ENCODE measurements around the gene PLCB2.

Gene PLCB2

DNA sequence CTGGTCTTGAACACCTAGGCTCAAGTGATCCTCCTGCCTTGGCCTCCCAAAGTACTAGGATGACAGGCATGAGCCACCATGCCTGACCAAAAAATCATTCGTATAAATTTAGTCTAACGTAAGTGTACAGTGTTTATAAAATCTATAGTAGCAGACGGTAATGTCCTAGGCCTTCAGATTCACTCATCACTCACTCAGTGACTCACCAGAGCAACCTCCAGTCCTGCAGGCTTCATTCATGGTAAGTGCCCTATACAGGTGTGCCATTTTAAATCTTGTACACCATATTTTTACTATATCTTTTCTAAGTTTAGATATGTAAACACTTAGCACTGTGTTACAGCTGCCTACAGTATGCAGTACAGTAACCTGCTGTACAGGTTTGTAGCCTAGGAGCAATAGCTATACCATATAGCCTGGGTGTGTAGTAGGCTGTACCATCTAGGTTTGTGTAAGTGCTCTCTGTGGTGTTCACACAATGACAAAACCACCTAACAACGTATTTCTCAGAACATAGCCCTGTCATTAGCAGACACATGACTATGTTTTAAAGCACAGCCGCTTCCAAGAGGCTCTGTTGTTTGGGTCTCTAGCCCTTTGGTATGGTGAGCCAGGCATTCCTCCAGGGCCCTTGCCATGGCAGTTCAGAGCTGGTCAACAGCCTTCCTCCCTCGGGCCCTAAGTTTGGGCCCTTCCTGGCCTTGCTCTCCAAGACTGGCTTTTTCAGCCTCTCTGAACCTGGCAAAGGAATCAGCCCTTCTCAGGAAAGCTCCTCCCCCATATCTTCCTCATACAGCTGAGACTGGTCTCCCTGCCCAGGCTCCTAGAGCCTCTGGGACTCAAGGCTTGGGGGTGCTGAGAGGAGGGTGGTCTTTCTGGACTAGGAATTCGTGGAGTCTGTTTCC lies 34.9 kb upstream of the PLCB2 start:
- no peak for DNase-seq

DNA sequence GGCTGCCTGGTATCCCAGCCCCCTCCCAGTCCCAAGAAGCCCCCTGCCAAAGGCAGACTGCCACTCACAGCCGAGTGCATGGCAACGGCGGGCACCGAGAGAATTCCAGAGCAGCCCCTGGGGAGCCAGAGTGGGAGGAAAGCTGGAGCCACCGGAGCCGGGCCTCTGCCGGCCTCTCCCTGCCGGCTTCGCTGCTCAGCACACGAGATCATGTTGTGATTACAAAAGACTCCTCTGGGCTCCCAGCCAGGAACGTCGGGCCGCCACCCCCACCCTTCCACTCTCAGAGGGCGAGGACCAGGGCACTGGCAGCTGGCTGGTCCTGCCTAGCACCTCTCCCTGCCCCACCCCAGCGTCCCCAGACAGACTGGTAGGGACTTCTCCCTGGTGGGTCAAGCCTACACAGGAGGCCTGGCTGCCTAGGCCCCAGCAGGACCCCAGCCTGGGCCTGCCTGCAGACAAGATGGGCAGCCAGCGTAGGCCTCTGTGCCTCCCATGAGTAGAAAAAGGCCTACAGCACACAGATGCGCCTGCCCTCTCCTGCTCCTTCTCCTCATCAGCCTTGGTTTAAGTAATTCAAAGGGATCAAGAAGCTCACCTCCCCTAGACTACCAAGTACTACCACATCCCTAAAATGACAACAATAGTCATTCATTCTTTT lies 33.1 kb upstream of the PLCB2 start, which contains the start of gene CCDC9B:
TSS of gene CCDC9B (minus strand) at position 200 of the 661 bp plus-strand sequence. CDS start at position 80, 120 bp downstream.
- peak; percentile 70 for DNase-seq

DNA sequence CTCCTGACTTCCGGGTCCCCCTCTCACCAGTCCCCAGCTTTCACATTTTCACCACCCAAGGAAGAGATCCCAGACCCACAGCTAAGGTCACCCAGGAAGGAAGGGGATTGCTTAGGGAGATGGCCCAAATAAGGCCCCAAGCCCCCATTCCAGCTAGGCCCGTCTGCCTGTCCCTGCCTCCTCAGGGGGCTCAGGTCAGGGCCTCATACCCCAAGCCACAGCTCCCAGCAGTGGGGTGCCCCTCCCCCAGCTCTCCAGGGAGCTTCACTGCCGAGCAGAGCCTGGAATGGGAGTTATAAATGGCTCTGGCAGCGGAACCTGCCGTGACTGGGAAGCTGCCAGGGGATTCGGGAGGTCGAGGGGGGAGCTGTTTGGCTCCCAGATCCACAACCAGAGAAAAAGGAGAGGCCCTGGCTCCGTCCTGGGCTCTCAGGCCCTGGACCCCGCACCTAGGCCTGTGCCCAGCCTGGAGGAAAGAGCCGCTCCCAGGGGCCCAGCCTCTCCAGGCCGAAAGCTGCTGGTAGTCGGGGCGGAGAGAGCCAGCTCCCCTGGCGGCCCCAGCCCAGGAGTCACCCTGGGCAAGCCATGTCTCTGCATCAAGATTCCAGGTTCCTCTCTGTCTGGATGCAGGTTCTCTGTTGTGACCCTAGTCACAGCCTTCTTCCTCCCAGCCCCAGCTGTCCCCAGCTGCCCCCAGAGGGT lies 32.5 kb upstream of the PLCB2 start:
- peak; percentile 75 for DNase-seq

DNA sequence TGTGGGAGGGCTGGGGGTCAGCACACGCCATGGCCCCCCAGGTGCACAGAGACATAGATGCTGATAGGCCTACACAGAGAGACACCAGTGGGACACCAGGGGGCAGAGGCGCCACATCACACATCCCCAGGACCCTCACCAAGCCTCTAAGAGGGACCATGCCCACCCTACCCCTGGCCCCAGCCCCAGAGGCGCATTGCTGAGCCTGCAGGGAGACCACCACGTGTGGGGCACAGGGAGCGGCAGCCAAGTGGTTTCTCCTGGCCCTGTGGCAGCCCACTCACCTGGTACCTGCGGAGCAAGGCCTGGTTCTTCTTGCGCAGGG lies 31.8 kb upstream of the PLCB2 start:
- DNase-seq: no peak

DNA sequence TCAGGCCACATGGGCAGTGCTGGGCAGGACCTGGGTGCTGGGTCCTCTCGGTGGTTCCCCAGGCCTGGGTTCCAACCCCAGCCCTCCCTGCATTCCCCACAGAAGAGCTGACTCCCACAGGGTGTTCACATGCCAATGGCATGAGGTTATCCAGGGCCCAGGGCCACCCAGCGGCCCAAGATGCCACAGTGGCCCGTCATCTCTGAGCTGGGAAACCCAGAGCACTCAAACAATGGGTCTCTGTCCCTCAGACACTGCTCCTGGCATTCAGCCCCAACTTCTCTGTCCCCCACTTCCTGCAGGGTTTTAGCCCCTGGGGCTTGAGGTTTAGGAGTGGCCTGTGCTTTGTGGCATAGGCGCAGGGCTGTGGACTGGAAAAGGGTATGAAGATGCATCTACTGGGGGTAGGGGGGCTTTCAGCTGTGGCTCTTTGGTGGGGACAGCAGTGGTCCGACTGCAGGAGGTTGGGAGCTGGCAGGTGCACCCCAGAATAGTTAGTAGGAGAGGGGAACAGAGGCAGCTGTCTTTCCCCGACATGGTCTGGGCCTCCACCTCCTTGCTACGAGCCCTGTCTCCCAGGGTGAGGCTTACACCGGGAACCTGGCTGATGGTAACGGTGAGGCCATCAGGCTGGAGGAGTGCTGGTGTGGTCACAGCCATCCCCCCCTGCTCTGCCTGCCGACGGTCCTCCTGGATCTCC lies 31.3 kb upstream of the PLCB2 start:
- DNase-seq: no peak

DNA sequence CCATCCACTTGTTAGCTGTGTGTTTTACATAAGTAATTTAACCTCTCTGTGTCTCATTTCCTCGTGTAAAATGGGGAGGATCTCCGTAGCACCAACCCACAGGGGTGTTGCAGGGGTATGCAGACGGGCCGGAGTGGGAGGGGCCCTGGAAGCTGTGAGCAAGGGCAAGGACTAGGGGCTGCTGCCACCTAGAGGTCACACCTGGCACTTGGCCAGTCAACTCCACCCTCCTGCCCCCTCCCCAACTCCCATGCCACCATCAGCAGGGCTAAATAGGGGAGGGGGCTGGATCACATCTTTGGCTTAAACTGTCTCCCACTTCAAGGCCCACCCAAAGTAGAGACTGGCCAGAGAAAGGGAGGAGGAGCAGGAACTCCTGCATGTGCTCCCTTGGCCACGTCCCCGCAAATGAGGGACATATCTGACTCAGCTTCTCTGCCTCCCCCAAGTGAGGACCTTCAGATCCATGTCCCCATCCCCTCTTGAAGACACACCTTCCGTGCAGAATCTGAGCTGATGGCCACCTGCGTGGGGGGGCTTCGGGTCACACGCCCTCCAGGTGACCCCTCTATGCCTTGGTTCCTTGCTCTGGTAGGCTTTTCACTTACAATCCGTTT lies 30.4 kb upstream of the PLCB2 start:
- DNase-seq: peak; percentile 69

DNA sequence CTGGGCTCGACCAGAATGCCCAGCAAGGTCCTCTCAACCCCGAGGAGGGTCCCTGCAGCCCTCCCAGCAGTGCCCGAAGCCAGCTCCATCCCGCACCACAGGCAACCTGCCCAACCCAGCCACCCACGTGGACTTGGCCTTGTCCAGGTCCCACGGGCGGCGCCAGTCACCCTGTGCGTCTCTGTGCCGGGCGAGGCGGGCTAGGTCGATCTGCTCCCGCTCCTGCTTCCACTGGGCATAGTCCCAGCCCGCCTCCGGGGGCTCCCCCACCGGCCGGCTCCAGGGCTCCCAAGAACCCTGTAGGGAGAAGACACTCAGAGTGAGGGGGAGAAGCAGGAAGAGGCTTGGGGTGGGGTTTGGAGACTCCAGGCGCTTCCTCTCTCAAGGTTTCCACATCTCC lies 29.9 kb upstream of the PLCB2 start:
- no peak for DNase-seq

DNA sequence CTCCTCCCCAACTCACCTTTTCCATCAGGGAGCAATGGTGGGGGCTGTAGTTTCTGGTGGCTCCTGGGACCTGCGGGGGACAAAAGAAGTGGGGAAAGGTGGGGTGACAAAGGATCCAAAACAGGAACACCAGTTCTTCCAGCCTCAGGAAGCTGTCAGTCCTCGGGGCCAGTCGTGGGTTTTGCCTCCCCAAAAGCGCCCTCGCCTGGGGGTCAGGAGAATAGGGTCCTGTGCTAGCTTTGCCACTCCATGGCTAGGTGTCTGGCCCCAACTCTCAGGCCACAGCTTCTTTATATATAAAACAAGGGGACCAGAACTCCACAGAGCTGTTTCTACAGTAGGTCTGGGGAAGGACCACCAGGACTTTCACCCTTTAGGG lies 29.0 kb upstream of the PLCB2 start:
- DNase-seq: no peak

DNA sequence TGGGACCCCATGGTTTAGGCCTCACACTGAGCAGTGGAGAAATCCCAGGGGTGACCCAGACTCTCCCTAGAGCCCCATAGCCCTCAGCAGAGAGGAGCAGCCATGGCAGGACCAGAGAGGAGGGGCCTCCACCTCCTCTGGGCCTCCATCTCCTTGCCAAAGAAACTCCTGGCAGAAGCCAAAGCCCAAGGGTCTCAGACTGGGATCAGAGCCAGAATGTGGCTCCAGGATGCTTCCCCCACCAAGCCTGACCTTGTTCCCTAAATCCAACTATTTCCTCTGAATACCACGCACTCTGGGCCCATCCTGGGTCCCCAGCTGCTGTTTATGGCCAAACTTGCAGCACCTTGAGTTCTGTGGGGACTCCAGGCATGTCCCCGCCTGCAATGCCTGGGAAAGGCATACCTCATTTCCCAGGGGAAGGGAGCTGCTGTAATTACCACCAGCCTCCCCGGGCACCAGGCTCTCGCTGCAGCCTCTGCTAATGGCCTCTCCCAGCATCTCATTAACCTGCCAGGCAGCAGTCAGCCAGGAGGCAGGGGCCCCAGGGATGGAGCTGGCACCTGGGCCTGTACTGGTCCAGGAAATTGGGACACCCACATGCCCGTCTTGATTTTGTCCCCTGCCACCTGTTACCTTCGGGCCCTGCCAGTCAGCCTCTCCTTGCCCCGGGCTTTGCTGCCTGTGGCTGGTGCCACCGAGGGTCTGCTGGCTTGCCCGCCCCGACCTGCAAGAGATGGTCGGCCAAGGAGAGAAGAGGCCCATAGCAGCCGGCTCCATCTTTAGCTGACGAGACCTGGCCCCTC lies 28.4 kb upstream of the PLCB2 start:
- no peak for DNase-seq

DNA sequence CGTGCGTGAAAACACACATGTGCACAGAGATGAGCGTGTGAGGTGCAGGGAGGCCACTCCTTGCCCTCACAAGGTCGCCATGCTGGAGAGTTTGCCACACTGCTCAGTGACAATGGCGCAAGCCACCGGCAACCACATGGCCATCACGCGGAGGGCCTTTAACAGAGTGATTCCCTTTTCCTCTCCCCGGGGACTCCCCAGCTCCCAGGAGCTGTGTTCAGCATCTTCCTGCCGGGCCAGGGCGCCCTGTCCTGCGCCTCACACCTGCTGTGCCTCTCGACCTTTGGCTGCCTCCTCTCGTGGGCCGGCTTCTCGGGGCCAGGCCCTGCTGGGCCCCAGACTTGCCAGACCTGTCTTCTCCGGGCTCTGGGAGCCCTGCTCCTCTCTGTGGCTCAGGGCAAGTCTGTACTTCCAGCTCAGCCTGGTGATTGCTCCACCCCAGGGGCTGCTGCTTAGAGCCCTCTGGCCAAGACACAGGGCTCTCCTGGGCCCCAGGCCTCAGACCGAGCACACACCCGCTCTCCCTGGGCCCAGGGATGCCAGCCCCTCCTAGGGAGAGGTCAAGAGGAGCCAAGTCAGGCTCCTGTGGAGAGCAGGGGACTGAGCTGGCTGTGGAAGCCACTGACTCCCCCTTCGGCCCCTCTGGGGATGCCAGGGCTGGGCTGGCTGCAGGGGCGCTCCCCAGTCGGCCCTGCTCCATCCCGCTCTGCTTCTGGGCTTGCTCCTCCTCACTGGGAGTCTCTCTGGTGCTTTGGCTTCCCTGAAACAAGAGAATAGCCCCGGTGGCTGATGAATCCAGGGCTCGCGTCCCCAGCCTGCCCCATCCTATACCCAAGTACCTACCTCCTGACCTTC lies 27.4 kb upstream of the PLCB2 start:
- no peak for DNase-seq

DNA sequence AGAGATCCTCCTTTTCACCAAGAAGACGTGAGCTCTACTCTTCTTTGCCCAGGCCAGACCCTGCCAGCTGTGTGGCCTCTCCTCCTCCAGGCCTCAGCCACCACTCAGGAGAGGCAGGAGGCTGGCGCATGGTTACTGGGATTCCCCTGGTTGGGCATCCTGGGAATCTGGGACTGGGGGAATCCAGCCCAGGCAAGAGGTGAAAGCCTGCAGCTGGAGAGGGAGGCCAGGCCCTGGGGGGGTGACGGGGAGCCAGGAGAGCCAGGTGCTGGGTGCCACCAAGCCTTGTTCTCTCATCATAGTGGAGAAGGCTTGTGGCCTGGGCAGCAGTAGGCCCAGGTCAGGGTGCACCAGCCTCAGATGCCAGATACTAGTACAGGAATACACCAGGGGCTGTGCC lies 26.8 kb upstream of the PLCB2 start:
- no peak for DNase-seq

DNA sequence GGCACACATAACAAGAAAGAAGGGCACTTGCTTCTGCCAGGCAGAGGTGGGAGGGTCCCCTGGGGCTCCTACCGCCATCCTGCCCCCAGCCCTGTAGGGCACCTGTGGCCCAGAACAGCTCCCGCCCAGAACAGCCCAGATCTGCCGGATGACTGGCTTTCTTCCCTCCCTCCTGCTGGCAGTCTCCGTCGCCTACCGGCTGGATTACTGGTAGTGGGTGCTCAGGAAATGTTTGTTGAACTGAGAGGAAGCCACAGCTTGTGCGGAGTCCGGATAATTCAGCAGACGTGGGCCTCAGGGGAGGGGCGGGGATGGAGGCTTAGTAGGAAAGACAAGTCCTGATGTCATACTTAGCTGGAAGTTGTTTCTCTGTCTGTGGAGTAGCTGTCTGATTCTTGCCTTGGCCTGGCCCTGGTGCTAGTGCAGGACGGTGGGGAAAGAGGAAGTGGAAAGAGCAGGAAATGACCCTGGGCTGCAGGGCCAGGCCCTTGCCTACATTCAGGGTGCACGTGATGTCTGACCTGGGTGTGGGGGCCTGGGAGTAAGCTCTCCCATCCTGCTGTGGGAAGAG lies 26.3 kb upstream of the PLCB2 start:
- DNase-seq: peak; percentile 50

DNA sequence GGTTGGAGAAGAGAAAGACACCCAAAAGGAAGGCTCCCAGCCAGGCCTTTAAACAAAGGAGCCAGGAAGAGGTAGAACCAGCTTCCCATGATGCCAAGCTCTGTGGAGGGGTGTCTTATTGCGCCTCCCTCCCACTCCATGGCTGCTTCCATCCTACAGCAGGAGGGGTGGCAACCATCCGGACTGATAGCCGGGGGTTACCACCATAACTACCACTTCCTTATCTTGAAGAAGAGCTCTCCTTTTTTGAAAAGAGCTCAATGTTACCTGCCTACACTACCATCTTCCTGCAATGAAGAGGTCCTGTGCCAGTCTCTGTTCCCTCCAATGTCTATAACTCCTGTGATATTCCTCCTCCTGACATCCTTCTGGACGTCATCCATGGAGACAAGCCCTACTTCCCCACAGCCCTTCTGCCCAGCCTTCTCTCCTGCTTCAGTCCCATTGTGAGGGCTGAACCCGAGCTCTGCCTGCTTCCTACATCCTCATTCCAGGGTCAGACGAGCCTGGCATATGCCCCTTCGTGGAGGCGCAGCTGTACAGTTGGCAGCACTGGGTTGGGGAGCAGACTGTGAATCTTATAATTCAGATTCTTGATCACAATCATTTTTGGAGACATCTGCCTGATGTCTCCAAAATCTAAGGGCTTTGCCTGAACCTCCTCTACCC lies 24.5 kb upstream of the PLCB2 start:
- no peak for DNase-seq

DNA sequence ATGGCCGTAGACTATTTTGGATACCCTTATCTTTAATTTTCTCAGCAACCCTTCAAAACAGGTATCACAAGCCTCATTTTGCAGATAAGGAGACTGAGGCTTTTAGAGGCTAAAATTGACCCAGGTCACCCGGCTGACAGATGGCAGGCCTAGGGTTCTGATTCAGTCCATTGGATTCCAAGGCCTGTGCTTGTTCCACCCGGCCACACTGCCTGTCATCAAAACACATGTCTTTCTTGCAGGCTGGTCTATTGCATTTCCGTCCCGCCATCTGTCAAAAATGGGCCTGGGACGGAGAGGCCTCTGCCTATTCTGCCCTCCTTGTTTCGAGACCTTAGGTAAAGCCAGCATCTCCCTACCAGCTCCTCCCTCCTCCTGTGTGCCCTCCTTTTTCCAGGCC lies 23.9 kb upstream of the PLCB2 start:
- DNase-seq: no peak

DNA sequence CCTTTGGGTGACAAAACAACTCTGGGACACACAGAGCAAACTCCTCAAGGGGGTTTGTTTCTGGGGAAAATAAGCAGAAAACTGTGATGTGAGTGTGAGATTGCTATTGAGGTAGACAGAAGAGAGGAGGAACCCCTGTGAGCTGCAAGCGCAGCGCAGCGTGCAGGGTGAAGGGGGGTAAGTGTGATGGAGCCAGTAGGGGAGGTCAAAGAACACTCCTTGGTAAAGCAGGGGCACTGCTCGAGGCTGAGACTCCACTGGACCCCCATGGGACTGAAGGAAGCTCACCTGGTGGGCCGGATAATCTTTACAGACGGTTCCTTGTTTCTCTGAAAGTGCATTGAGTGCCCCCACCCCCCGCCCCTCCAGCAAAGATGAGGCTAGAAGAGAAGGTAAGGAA lies 23.3 kb upstream of the PLCB2 start:
- DNase-seq: no peak

DNA sequence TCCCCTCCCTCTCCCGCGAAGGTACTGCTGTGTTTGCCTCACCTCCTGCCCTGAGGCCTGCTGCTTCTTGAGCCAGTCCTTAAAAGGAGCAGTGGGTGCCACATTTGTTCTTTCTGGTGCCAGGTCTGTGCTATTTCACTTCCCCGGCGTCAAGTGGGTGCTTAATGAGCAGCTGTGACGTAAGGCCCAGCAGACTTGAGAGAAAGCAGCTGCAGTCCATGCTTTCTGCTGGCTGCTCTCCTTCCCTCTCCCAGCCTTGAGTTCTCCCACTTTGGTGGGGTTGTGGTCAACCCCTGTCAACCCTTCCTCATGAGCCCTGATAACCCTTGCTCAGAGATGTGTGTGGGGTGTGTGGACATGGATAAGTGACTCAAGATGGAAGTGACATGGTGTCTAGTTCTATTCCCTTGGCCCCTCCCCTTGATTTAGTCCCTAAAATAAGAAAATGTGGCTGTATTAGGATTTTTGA lies 22.7 kb upstream of the PLCB2 start:
- DNase-seq: peak; percentile 30

DNA sequence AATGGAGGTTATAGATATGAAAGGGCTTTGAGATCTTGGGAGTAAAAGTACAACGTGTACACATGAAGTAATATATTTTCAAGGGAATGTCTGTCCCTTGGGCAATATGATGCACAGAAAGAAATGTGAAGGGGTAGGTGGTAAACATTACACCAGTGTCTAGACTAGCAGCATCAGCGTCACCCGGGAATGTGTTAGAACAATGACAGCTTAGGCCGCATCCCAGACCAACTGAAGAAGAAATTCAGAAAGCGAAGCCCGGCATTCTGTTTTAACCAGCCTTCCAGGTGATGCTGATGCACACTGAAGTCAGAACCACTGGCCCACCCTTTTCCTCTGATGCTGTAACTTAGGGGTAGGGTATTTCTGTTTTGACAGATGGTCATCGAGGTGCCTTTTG lies 22.1 kb upstream of the PLCB2 start:
- DNase-seq: no peak

DNA sequence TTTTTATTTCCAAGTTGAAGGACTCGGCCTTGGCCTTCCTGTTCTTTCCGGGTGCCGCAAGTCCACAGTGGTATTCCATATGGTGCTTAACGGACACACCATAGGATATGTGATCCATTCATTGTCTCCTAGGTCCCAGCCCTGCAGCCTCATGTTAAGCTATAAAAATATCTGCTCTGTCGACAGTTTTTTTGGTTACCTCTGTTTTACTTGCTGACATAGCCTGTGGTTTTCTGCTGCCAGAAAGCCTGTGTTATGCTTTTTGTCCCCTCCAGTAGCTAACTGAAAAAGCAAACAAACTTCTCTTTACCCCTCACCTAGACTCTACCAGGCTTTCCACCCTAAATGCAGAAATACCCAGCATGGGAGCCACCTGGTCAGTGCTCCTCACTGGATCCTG lies 21.0 kb upstream of the PLCB2 start:
- no peak for DNase-seq

DNA sequence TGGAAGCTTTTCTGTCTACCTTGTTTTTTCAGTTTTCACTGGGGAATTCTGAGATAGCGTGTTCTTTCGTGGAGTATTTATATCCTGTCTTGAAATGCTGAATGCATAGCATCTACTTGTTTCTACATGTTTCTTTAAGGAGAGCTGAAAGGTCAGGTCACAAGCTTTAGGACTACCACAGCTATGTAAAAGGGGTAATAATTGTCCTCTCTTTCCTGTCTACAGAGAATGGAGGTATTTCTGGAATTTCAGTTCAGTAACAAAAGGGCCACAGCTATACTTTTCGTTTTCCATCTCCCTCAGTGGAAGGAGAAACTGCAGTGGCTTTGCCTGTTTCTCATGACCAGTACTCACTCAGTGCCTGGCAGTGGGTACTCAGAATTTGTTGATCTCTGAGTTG lies 20.4 kb upstream of the PLCB2 start:
- DNase-seq: no peak

All from right kidney (tissue), 1 donor.